Lower leg skin (tissue), 3 donors: ENCODE results near the gene TBX2.

Source experiments
- CTCF ChIP-seq, 3 donors: fragments of 450-650 bp; IDR thresholded peaks; one replicate each; pipeline ENCODE4 v1.5.1; 2016; ENCODE audit warnings: antibody characterized with exemption in 3 of 3, mild to moderate bottlenecking in 3 of 3, moderate library complexity in 2 of 3
- POLR2A ChIP-seq, 2 donors: fragments of 450-650 bp; IDR thresholded peaks; one replicate each; pipeline ENCODE4 v1.6.1; 2016 to 2017; ENCODE audit warnings: antibody characterized with exemption in 2 of 2, mild to moderate bottlenecking in 1 of 2, moderate library complexity in 1 of 2

DNA sequence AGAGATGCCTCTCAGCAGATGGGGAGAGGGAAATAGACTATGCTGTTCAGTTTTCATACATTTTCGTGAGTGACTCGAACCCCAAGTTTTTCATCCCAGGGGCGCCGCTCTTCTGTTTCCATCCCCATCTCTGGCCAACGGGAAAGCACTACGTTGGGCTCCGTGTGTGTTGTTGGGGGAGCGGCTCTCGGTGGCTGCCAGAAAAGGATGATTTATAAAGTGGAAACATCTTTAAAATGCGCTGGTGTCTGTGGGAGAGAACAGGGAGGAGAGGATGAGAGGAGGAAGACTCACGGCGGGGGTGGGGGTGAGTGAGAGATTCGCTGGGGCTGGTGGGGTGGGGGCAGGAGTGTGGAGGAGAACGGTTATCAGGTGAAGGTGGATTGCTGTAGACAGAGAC, 58.4 kb downstream of the TBX2 start:
- TF ChIP-seq POLR2A (IDR thresholded peaks at IDR 0.05) (no peak), CTCF (IDR thresholded peaks at IDR 0.05) (no peak)
